Thyroid gland (tissue), 4 donors: Measurements from ENCODE around the gene ABCB6. TPM values are rescaled to one million over a fixed set of nuclear protein-coding genes. Genes with fewer than 3 reads are reported as not detected.

Experiments
- DNase-seq, 2 donors: peaks; one replicate each; pipeline ENCODE4 v3.0.0-alpha.2; 2019
- H3K27ac ChIP-seq, 3 donors: fragments of 200-600 bp; sonication (generic); 1 replicate in 2 of 3; 2 replicates in 1 of 3; pipeline ENCODE4 v1.5.1; 2016 to 2019; ENCODE audit warnings: mild to moderate bottlenecking in 1 of 3, moderate library complexity in 1 of 3
- H3K27me3 ChIP-seq: fragments of 200-600 bp; sonication (generic); one replicate; pipeline ENCODE4 v1.5.1; 2019
- H3K36me3 ChIP-seq, 2 donors: fragments of 200-600 bp; sonication (generic); one replicate each; pipeline ENCODE4 v1.5.1; 2016 to 2019
- H3K4me1 ChIP-seq, 2 donors: fragments of 200-600 bp; sonication (generic); one replicate each; pipeline ENCODE4 v1.5.1; 2017 to 2019
- H3K4me3 ChIP-seq, 3 donors: fragments of 200-600 bp; sonication (generic); replicated peaks in 1 of 3; 1 replicate in 2 of 3; 2 replicates in 1 of 3; pipeline ENCODE4 v1.5.1; 2016; ENCODE audit warnings: mild to moderate bottlenecking in 1 of 3
- H3K9me3 ChIP-seq: fragments of 200-600 bp; sonication (generic); one replicate; pipeline ENCODE4 v1.5.1; 2017
- CTCF ChIP-seq, 6 experiments: fragments of 200-600 bp in 3 of 6; fragments of 450-650 bp in 3 of 6; sonication (generic) in 3 of 6; IDR thresholded peaks; one replicate each; pipeline ENCODE4 v1.5.1; 2016 to 2019; ENCODE audit warnings: antibody characterized with exemption in 6 of 6, mild to moderate bottlenecking in 2 of 6, inconsistent platforms in 1 of 6, moderate library complexity in 1 of 6
- POLR2A ChIP-seq, 2 donors: fragments of 450-650 bp; IDR thresholded peaks; one replicate each; pipeline ENCODE4 v1.6.1; 2017; ENCODE audit warnings: antibody characterized with exemption in 2 of 2, mild to moderate bottlenecking in 2 of 2, moderate library complexity in 1 of 2
- WGBS, 2 donors: methylation state at CpG; one replicate each; pipeline ENCODE4 v1.1.5; 2017; 5-methylcytosine and 5-hydroxymethylcytosine counted together
- intact Hi-C: fragments of 100-400 bp; cut with DNase I; formaldehyde crosslinking; loops from one replicate; pipeline ENCODE4 v1.15.1; 2023
- total RNA-seq, 4 donors: library from RNA; depleted of rRNA; stranded (reverse); fragments of >200 nt; gene quantifications; one replicate each; pipeline ENCODE4 v1.2.3, GENCODE V29; 2016

Gene ABCB6
- total RNA-seq, 4 donors from 2014 or later, result 29.6 to 96.8 (median 63.6) TPM

- WGBS, 2 donors, result 6 to 10% methylated on average over 11 to 17 of the region's 45 CpGs
- TF ChIP-seq POLR2A (IDR thresholded peaks at IDR 0.05) (no peak), CTCF (IDR thresholded peaks at IDR 0.05) (peak in 1 of 6 experiments; percentile 1)
- DNase-seq, result peak; percentile 81 to 82
- Histone ChIP-seq H3K4me3 (peak overlapping the region; percentile 72 to 97 (median 85)), H3K27ac (peak overlapping the region; percentile 98 to 99 (median 98)), H3K9me3 (no peaks in the 10 kb centered on the region), H3K27me3 (no peaks in the 10 kb centered on the region), H3K36me3 (peaks cover 41 to 47% of the 10 kb centered on the region in 2 donors), H3K4me1 (peaks cover 21 to 30% of the 10 kb centered on the region in 2 donors)
- intact Hi-C loops, result loop anchor here (5.0 kb wide), 1 partner anchor 36 kb away; no protein-coding TSS in a partner anchor
Observed at GRCh38 chr2:219175928-219176817, 42.6 kb downstream of the ABCB6 start.

- no peak for DNase-seq
Observed at GRCh38 chr2:219175486-219175885, 43.3 kb downstream of the ABCB6 start.

GRCh38 chr2:219174801-219175200 is 44.0 kb downstream of the ABCB6 start:
- 91 to 96% methylated on average over 7 of the region's 7 CpGs for WGBS, 2 donors
- no peak for DNase-seq

More at GRCh38 chr2:219175486-219175885, 43.3 kb downstream of the ABCB6 start:
- no peak for TF ChIP-seq POLR2A (IDR thresholded peaks at IDR 0.05)
- no peak for TF ChIP-seq CTCF (IDR thresholded peaks at IDR 0.05)
- no peaks in the 10 kb centered on the region for H3K9me3 ChIP-seq
- peak overlapping the region in 2 of 3 donors; percentile 98 to 99 for H3K27ac ChIP-seq
- H3K4me3 ChIP-seq, result peak overlapping the region in 1 of 3 donors; percentile 97
- H3K27me3 ChIP-seq, result no peaks in the 10 kb centered on the region
- intact Hi-C loops, result loop anchor here (5.0 kb wide), 1 partner anchor 37 kb away; no protein-coding TSS in a partner anchor
- H3K36me3 ChIP-seq, result peaks cover 34 to 40% of the 10 kb centered on the region in 2 donors
- peaks cover 21 to 34% of the 10 kb centered on the region in 2 donors for H3K4me1 ChIP-seq
- WGBS, 2 donors, result 84% methylated on average over 7 of the region's 7 CpGs

GRCh38 chr2:219174146-219174545 is 44.6 kb downstream of the ABCB6 start:
- intact Hi-C loops, result no loop called here
- no peak for TF ChIP-seq POLR2A (IDR thresholded peaks at IDR 0.05)
- no peak for TF ChIP-seq CTCF (IDR thresholded peaks at IDR 0.05)
- H3K9me3 ChIP-seq, result no peaks in the 10 kb centered on the region
- peaks cover 30% of the 10 kb centered on the region in 2 donors for H3K36me3 ChIP-seq
- DNase-seq, result no peak
- peaks cover 16 to 27% of the 10 kb centered on the region in 2 donors for H3K4me1 ChIP-seq
- no peak overlapping the region for H3K27ac ChIP-seq
- H3K4me3 ChIP-seq, result no peak overlapping the region
- no peaks in the 10 kb centered on the region for H3K27me3 ChIP-seq
- 97% methylated on average over 3 of the region's 3 CpGs for WGBS, 2 donors

More at GRCh38 chr2:219174801-219175200, 44.0 kb downstream of the ABCB6 start:
- H3K36me3 ChIP-seq, result peaks cover 30 to 33% of the 10 kb centered on the region in 2 donors
- no peaks in the 10 kb centered on the region for H3K9me3 ChIP-seq
- TF ChIP-seq POLR2A (IDR thresholded peaks at IDR 0.05) (no peak), CTCF (IDR thresholded peaks at IDR 0.05) (no peak)
- no peaks in the 10 kb centered on the region for H3K27me3 ChIP-seq
- no peak overlapping the region for H3K4me3 ChIP-seq
- intact Hi-C loops, result loop anchor here (5.0 kb wide), 1 partner anchor 38 kb away; no protein-coding TSS in a partner anchor
- no peak overlapping the region for H3K27ac ChIP-seq
- H3K4me1 ChIP-seq, result peaks cover 21 to 34% of the 10 kb centered on the region in 2 donors

- Histone ChIP-seq H3K4me3 (no peak overlapping the region), H3K36me3 (peaks cover 30% of the 10 kb centered on the region in 2 donors), H3K9me3 (no peaks in the 10 kb centered on the region), H3K27ac (no peak overlapping the region), H3K4me1 (peaks cover 9 to 22% of the 10 kb centered on the region in 2 donors), H3K27me3 (no peaks in the 10 kb centered on the region)
- no peak for DNase-seq
- WGBS, 2 donors, result 93 to 99% methylated on average over 6 of the region's 6 CpGs
- intact Hi-C loops, result no loop called here
- TF ChIP-seq POLR2A (IDR thresholded peaks at IDR 0.05) (no peak), CTCF (IDR thresholded peaks at IDR 0.05) (no peak)
Observed at GRCh38 chr2:219173176-219173575, 45.6 kb downstream of the ABCB6 start.
